BJ (cell line): ENCODE data around the gene RGPD8. TPM values are rescaled to one million over a fixed set of nuclear protein-coding genes. Genes with fewer than 3 reads are reported as not detected.
"Not testable (repeated sequence)": the region's sequence is repeated elsewhere in the genome, so short reads cannot be mapped to it uniquely, and the experiment has no call there.

Source experiments
- CTCF ChIA-PET: fragments of 350-600 bp; formaldehyde crosslinking; extraction: SDS; loops from one replicate; lab custom pipeline; 2021; ENCODE audit warnings: antibody characterized with exemption, inconsistent platforms; lab: Yijun Ruan, JAX
- POLR2A ChIA-PET: fragments of 300-600 bp; sonication (Branson Sonifier 250); formaldehyde crosslinking; extraction: SDS; loops from one replicate; lab custom pipeline; 2021; ENCODE audit warnings: antibody characterized with exemption; lab: Charles Lee
- DNase-seq: peaks from one replicate; pipeline ENCODE4 v3.0.0-alpha.2; 2011; ENCODE audit warnings: low read depth
- H3K27me3 ChIP-seq: 2 replicates; pipeline ENCODE4 v1.6.0; 2011; ENCODE audit warnings: low read length; ENCODE audit not compliant: control insufficient read depth, insufficient read depth
- H3K36me3 ChIP-seq: 2 replicates; pipeline ENCODE4 v1.5.1; 2011; ENCODE audit warnings: low read length; ENCODE audit not compliant: control insufficient read depth, insufficient read depth
- H3K4me3 ChIP-seq: 2 replicates; pipeline ENCODE4 v1.5.1; 2011; ENCODE audit warnings: low read depth, mild to moderate bottlenecking, control low read depth, low read length
- polyA minus RNA-seq: library from RNA; depleted of rRNA, polyadenylated mRNA; stranded (reverse); fragments of >200 nt; gene quantifications from 2 replicates; pipeline ENCODE4 v1.2.3, GENCODE V29; 2011; rRNA and poly(A)+ RNA removed
- polyA plus RNA-seq: library from polyadenylated mRNA; depleted of rRNA; stranded (reverse); fragments of >200 nt; gene quantifications from 2 replicates; pipeline ENCODE4 v1.2.3, GENCODE V29; 2011; rRNA removed
- TF ChIP-seq, protein P1 (sequence below): IDR thresholded peaks from 2 replicates; pipeline ENCODE4 v1.5.1; 2011; ENCODE audit warnings: low read depth, mild to moderate bottlenecking, control low read depth, inconsistent platforms, low read length, moderate library complexity; ENCODE audit not compliant: insufficient read depth

RGPD8 gene
- 0.97 and 1.8 TPM in 2 replicates for polyA plus RNA-seq
- 1.5 and 1.6 TPM in 2 replicates for polyA minus RNA-seq

DNA sequence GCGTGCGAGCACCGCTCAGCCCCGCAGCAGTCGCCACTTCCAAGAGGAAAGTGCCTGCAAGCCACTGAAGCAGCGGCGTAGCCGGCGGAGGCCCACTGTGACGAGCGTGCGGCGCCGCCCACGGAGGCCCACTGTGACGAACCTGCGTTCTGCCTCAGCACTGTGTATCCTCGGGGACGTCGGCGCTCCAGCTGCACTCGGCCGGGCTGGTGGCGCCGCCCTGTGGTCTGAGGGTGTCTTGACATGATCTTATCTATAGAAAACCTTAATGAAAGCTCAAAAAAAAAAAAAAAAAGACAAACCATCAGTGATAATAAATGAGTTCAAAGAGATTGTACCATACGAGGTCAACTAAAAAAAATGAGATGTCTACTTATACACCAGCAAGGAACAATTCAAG, at the start of gene RGPD8:
Gene RGPD8, minus strand, starts transcription at position 166 of the 400 bp plus-strand sequence. CDS start 192 bp downstream, outside the sequence.
- TF ChIP-seq, protein P1, sequence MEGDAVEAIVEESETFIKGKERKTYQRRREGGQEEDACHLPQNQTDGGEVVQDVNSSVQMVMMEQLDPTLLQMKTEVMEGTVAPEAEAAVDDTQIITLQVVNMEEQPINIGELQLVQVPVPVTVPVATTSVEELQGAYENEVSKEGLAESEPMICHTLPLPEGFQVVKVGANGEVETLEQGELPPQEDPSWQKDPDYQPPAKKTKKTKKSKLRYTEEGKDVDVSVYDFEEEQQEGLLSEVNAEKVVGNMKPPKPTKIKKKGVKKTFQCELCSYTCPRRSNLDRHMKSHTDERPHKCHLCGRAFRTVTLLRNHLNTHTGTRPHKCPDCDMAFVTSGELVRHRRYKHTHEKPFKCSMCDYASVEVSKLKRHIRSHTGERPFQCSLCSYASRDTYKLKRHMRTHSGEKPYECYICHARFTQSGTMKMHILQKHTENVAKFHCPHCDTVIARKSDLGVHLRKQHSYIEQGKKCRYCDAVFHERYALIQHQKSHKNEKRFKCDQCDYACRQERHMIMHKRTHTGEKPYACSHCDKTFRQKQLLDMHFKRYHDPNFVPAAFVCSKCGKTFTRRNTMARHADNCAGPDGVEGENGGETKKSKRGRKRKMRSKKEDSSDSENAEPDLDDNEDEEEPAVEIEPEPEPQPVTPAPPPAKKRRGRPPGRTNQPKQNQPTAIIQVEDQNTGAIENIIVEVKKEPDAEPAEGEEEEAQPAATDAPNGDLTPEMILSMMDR = peak; percentile 59
- CTCF ChIA-PET = interaction anchor here (1.0 kb wide), 1 partner anchor 173 kb away, joined by 4 read pairs; no protein-coding TSS in a partner anchor
- H3K27me3 ChIP-seq, H3K36me3 ChIP-seq: not testable (repeated sequence)
- H3K4me3 ChIP-seq = peak within 1 kb of the TSS; percentile 30
- POLR2A ChIA-PET = interaction anchor here (0.7 kb wide), 1 partner anchor 310 kb away, joined by 5 read pairs; no protein-coding TSS in a partner anchor
- DNase-seq = peak; percentile 31

DNA sequence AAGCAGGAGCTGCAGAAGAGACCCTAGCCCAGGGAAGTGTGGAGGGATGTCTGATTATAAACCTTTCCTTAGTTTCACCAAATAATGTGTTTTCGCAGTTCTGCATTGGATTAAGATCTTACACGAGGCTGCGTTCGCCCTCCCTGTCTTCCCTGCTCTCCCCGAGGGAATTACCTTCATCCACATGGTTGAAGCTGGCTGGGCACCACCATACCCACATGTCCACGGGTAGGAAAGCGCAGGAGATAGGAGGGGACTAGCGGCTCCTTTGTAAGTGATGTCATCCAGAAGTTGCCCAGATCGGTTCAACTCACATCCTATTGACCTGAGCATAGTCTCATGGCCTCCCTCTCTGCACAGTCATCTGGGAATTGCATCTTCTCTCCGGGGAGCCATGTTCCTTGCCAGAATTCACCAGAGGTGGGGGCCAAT, 49.6 kb upstream of the RGPD8 start:
- DNase-seq = no peak
- Histone ChIP-seq H3K27me3 (no peaks in the 10 kb centered on the region), H3K4me3 (peak overlapping the region; percentile 88), H3K36me3 (no peaks in the 10 kb centered on the region)
- POLR2A ChIA-PET = no interaction called here
- TF ChIP-seq, protein P1 = no peak
- CTCF ChIA-PET = interaction anchor here (1.0 to 1.8 kb wide), 3 partner anchors 9 to 244 kb away, joined by 3 to 8 read pairs (median 4); no protein-coding TSS in a partner anchor

DNA sequence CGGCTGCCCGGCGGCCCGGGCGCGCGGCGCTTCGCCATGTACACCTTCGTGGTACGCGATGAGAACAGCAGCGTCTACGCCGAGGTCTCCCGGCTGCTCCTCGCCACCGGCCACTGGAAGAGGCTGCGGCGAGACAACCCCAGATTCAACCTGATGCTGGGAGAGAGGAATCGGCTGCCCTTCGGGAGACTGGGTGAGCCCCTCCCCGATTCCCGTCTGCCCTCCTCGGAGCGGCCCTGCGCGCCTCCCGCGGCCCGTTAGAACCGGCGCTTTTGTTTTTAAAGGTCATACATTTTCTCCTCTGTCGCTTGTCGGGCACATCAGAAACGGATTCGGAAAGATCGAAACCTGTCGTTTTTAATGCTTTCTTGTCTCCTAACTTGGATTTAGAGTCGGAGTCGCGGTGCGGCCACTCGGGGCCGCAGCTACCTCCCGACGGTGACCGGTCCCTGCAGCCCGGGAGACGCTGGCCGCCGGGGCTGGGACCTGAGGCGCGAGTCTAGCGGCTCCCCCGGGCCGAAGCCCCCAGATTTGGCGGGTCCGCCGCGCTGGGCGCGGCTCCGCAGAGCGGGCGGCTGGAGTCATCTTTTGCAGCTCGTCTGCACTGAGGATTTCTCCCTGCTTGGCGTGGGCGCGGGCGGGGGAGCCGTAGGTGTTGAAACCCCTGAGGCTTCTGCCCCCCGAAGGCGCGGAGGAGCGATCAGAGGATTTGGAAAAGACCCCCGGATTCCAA, 49.0 kb upstream of the RGPD8 start:
- Histone ChIP-seq H3K27me3 (no peaks in the 10 kb centered on the region), H3K4me3 (peak overlapping the region; percentile 88), H3K36me3 (no peaks in the 10 kb centered on the region)
- no peak for DNase-seq
- TF ChIP-seq, protein P1 = no peak
- CTCF ChIA-PET = interaction anchor here (1.2 to 1.8 kb wide), 2 partner anchors 11 to 244 kb away, joined by 3 to 8 read pairs; no protein-coding TSS in a partner anchor
- POLR2A ChIA-PET = no interaction called here

DNA sequence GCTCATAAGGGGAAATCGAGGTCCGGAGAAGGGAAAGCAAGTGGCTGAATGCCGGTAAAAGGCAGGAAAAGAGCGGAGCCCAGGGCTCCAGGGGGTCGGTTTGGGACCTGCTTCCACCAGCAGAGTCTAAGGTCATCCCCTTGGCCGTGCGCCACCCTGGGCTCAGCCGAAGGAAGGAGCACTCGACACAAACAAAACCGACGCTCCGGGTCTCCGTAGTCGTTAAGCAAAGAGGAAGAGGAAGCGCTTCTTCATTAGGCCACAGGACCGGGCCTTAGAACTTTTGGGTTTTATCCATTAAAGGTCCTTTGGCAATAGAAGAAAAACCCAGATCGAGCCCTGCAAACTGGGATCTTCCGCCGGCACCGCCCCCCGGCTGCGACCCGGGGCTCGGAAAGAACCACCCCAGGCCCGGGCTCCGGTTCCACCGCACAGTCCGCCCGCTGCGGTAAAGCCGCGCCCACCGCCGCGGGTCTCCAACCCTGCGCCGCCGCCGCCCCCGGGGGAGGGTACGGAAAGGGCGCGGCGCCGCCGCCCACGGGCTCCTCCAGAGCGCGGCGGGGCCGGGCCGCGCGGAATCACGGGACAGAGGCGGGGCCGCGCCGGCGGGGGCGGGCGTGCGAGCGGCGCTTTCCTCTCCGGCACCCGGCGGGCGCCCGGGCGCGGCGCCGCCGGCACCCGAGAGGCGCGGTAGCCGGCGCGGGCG, 48.2 kb upstream of the RGPD8 start, which contains the start of gene TTL:
Gene TTL, plus strand, starts transcription at position 629 of the 706 bp plus-strand sequence. CDS start 189 bp downstream, outside the sequence.
- H3K4me3 ChIP-seq = peak within 1 kb of the TSS; percentile 88
- TF ChIP-seq, protein P1 = no peak
- H3K36me3 ChIP-seq = no peaks in the 10 kb centered on the region
- no peak for DNase-seq
- ChIA-PET CTCF (interaction anchor here (0.5 to 2.2 kb wide), 15 partner anchors 10 to 594 kb away, joined by 3 to 11 read pairs (median 4); no protein-coding TSS in a partner anchor), POLR2A (no interaction called here)
- H3K27me3 ChIP-seq = no peaks in the 10 kb centered on the region

DNA sequence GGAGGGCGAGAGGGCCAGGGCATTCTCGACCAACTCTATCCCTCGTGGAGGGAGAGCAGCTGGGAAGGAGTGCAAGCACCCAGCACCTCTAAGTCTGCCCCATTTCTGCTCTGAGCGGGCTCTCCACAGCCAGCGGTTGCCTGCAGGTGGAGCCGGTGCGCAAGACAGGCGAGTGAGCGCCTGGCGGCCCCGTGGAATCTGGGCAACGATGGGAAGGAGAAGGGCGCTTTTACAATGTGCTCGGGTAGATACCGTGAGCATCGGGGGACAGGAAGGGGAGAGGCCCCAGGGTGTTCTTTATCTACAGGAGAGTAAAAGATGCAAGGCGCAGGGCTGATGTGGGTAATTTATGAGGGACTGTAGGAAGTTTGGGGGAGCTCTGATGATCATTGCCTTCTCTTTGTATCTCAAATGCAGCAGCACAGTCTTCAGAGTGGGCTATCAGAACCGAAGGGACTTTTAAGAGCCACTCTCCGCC, 47.6 kb upstream of the RGPD8 start:
- Histone ChIP-seq H3K4me3 (peak overlapping the region; percentile 88), H3K36me3 (no peaks in the 10 kb centered on the region), H3K27me3 (no peaks in the 10 kb centered on the region)
- DNase-seq = no peak
- POLR2A ChIA-PET = no interaction called here
- CTCF ChIA-PET = interaction anchor here (0.5 to 2.2 kb wide), 23 partner anchors 10 to 594 kb away, joined by 3 to 11 read pairs (median 4); partner anchors contain the start of gene CHCHD5
- TF ChIP-seq, protein P1 = peak; percentile 94
